ENCODE measurements around the gene MRAS.
"Not testable (repeated sequence)": the region's sequence is repeated elsewhere in the genome, so short reads cannot be mapped to it uniquely, and the experiment has no call there.

Gene MRAS

DNA sequence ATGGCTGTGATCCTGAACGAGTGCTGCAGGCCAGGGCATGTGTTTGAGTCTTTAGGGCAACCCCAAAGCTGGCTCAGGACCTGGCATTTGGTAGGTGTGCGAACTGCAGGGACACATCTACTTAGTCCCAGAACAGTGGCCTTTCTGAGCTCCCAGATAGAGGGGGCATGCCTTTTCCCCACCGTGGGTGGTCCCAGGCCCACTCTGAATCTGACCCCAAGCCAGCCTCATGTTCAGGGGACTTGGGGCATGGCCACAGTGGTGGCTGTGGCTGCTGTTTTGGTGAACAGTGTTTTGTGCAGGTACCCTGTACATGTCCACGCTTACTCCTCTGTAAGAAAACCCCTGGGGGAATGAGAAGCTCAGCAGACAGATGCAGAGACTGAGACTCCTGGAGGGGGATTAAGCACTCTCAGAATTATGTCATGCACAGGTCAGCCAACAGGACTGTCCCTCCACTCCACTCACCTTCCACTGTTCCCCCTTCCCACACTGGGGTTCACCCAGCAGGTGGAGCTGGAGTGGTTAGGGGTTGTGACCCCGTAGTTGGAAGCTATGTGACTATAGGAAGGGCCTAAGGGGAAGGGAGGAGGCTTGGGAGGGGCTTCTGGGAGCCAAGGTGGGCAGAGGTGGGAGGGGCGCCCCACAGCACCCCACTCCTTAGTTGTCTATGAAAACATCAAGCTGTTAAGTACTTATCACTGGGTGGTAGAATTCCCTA lies 102.5 kb downstream of the MRAS start:
- DNase-seq, result no peak

DNA sequence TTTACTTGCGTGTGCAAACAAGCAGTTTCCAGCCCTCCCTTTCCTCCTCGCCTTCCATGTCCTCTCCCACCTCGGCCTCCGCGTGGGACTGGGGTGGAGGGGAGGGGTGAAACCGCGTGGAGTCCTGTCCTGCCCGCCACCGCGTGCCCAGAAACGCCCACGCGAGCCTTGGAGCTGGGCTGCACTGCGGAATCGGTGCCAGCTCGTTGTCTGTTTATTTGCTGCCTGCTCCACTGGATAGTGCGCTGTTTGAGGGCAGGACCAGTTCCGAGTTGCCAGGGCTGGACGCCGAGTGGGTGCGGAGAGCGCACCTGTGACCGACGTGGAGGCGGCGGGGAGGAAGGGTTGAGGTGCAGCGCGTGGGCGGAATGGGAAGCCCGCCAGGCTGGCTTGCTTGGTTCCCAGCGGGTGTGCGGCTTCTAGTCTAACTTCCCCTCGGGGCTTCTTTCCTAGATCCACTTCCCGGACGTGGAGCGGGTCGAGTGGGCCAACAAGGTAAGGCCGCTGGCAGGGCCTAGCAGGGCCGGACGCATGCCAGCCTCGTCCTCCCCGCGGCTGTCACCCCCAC lies 103.3 kb downstream of the MRAS start:
- DNase-seq, result no peak

DNA sequence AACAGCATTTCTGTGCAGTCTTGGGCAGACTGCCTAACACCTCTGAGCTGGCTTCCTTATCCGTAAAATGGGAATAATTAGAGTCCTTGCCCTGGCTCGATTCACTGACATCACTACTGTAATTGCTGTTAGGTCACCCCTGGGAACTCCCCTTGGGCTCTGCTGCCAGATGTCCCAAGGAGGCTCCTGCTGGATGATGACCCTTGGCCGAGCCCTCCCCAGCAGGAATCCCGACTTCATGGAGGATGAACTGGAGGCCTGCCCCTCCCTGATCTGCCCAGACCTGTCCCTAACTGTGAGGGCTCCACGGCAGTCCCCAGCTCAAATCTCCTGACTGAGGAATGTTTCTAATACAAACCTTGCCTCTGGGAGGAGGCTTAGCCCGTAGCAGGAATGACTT lies 104.1 kb downstream of the MRAS start:
- DNase-seq, result no peak

- not testable (repeated sequence) for DNase-seq
Observed at GRCh38 chr3:138453940-138454339, 105.6 kb downstream of the MRAS start.

Data from AML-193 (cell line).